Ureter (tissue), 1 donor: ENCODE measurements around the gene CCDC136. TPM values are rescaled to one million over a fixed set of nuclear protein-coding genes. Genes with fewer than 3 reads are reported as not detected.
A peak's percentile ranks its signal among the peaks of the same experiment; 100 is the strongest.

Experiments
- DNase-seq: peaks from one replicate; pipeline ENCODE4 v3.0.0-alpha.2; 2020; ENCODE audit warnings: low spot score
- total RNA-seq: library from RNA; stranded (reverse); gene quantifications from one replicate; pipeline ENCODE4 v1.2.4, GENCODE V29; 2023
- donor health status: DM: yes; HTN: yes; CAD: no.

CCDC136 gene
- total RNA-seq = 12.5 TPM

DNA sequence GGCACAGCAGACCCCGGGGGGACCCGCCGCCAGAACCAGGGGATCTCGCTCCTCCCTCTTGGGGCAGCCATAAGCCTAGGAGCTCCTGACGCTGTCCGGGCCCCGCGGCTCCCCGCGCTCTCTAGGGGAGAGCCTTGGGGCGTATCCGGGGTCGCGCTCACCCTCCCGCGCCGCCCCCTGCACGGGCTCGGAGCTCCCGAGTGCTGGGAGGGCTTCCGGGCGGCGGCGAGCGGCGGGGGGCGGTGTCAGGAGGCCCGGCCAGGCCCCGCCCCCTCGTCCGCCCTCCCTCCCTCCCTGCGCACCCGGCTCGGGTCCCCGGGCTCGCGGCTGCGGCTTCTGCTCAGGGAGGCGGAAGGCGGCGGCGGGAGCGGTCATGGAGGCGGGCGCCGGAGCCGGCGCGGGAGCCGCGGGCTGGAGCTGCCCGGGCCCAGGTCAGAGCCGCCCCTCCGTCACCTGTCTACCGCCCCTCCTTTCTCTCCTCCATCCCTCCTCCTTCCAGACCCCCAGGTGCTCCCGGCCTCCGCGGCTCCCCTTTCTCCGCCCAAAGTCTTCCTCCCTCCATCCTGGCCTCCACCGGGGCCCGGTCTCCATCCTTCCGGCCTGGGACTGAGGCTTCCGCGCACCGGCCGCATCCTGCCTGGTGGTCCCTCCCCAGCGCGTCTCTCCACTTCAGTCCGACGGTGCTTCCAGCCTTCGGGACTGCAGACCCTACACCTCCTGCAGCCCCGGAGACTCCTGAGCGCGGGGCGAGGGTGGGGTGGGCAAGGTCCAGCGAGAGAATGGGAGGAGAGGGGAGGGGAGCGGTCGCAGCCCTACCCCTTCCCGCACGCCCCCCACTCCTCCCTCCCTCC, at the start of gene CCDC136:
Gene CCDC136 (plus strand): TSS at position 848 of the 851 bp plus-strand sequence. CDS start 444 bp downstream, outside the sequence.
- peak; percentile 68 for DNase-seq

- no peak for DNase-seq
Measured at GRCh38 chr7:128742206-128742605, 49.6 kb upstream of the CCDC136 start.

GRCh38 chr7:128743112-128743772, 48.5 kb upstream of the CCDC136 start:
- DNase-seq = no peak

DNA sequence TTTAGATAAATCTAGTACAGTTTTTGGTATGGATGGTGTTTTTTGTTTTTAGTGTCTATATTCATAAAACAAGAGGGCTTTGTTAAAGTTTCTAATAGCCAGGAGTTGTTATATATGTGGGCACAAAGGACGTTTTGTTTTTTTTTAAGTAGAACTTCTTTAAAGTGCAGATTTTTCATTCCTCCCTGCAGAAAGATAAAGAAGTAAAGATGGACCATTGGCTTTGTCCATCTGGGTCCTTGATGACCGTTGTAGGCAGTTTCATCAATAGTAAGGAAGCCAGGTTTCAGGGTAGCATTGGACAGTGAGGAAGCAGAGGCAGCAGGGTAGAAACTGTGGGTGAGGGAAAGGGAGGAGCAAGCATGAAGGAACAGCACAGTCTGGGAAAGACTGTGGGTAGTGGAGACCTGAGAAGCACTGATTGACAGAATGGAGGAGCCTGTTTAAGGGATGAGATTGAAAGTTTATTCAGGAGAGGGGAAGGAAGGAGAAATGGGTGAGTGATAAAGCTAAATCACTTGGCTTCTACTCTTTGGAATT, 47.3 kb upstream of the CCDC136 start:
- no peak for DNase-seq

GRCh38 chr7:128745706-128746105, 46.1 kb upstream of the CCDC136 start:
- no peak for DNase-seq

GRCh38 chr7:128747327-128748079, 44.3 kb upstream of the CCDC136 start:
- no peak for DNase-seq

GRCh38 chr7:128752251-128752650, 39.5 kb upstream of the CCDC136 start:
- DNase-seq = no peak

DNA sequence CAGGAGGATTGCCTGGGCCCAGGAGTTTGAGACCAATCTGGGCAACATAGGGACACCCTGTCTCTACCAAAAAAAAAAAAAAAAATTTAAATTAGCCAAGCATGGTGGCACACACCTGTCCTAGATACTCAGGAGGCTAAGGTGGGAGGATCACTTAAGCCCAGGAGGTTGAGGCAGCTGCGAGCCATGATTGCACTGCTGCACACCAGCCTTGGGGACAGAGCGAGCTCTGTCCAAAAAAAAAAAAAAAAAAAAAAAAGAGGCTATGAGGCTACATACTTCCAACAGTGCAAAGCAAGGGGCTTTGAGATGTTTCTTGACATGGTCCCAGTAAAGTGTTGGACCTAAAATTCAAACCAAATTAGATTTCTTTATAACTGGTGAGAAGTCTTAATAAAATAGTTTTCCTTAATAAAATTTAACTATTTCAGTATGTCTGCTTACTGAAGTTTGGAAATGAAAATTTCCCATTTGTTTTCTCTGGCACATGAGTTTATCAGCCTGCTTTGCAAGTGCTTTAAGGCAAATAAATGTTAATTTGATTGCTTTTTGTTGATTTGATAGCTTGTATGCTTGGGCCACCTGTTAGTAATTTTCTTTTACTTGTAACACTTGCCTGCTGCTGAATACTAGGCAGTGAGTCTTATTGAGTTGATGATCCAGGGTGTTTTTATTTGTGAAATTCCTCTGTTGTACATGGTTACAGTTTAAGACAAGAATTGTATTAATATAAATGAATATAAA, 36.5 kb upstream of the CCDC136 start:
- DNase-seq = no peak

GRCh38 chr7:128755819-128756476, 35.8 kb upstream of the CCDC136 start:
- peak; percentile 44 for DNase-seq

DNA sequence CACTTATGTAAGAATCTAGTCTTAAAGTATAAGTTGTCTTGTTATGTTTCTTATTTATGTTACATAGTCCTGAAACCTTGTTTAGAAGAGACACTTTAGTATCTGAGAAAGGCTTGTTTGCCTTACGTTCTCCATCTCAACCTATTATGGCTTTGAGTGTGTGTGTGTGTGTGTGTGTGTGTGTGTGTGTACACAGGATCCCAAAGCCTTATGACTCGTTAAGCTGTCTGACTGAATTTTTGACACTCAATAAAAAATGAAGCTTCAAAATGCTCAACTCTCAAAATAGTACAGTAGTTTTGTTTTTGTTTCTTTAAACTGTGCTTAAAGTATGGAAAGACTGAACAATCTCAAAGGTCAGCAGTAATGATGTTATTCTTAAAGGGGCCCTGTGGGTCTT, 34.6 kb upstream of the CCDC136 start:
- DNase-seq = no peak

GRCh38 chr7:128758553-128758952, 33.2 kb upstream of the CCDC136 start:
- no peak for DNase-seq

GRCh38 chr7:128759242-128759641, 32.5 kb upstream of the CCDC136 start:
- DNase-seq = no peak

DNA sequence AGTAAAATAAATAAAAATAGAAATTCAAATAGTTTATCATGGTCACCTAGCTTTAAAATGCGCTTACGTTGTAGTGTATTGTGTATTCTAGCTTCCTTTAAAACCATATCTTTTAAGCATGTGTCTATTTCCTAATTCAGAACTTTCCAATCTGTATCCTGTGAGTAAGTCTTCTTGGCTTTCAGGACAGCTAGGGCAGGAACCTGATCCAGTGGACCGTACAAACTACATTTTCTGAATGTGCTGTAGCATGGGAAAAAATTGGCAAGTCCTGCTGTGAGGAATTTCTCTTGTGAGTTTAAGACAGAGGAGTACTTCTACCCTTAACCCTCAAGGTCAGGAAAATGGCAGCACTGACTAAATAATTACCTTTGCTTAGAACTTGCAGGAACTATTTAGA, 28.2 kb upstream of the CCDC136 start:
- DNase-seq = no peak

DNA sequence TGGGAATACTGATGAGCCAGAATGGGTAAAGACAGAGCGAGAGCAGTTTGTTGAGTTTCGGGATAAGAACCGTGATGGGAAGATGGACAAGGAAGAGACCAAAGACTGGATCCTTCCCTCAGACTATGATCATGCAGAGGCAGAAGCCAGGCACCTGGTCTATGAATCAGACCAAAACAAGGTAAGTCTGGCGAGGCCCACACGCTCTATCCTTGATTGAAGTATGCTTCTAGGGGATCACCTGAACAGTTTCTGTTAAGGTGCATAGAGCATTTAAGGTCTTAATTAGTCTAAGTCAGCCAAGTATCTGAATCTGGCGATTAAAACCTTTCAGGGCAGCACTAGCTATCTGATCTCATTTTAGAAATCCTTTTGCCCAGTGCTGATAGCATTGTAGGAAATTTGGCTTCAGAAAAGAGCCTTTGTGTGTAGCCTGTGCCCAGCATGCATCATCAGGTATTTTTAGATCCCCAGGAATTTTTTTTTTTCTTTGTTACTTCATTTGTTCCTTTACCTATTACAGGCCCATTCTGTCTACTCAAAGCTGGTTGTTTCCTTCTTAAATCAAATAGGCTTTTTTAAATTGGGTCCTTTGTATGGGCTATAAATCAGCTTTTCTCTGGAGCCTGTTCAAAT, 24.2 kb upstream of the CCDC136 start:
- no peak for DNase-seq

- DNase-seq = no peak
Measured at GRCh38 chr7:128770233-128770632, 21.5 kb upstream of the CCDC136 start.

DNA sequence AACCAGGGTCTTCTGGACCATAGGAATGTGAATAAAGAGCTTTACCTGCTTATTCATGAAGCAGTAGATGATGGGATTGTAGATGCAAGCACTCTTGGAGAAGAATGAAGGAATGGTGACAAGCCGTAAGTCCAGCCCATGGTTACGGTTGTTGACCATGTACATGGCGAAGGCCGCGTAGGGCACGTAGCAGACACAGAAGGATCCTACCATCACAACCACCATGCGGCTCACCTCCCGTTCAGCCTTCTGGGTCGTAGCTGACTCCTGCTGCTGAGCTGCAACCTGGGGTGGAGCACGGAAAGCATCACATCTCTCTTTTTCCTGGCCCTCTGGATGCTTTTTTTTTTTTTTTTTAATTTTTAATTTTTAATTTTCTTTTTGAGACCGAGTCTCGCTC, 18.2 kb upstream of the CCDC136 start:
- DNase-seq = no peak

GRCh38 chr7:128774029-128774689, 17.6 kb upstream of the CCDC136 start:
- no peak for DNase-seq

GRCh38 chr7:128774921-128775320, 16.8 kb upstream of the CCDC136 start:
- no peak for DNase-seq

GRCh38 chr7:128775744-128776474, 15.9 kb upstream of the CCDC136 start, which contains the start of gene OPN1SW:
TSS of gene OPN1SW (minus strand) at chr7:128775794. CDS start at chr7:128775781, 13 bp downstream.
- DNase-seq = no peak
